HCT116 (cell line): ENCODE results near the gene SPATC1L. TPM values are rescaled to one million over a fixed set of nuclear protein-coding genes. Genes with fewer than 3 reads are reported as not detected.

Experiments used
- ATAC-seq: fragments of 200-7000 bp; cut with Tn5 transposase; 2 replicates; pipeline ENCODE4 v1.9.1; 2020; ENCODE audit warnings: mild to moderate bottlenecking, moderate library complexity
- BruUV-seq: library from RNA; stranded (reverse); fragments of 400-500 nt; replicated peaks from 2 replicates; lab custom pipeline; 2021; lab: Mats Ljungman, UMichigan
- CTCF ChIA-PET: fragments of 300-600 bp; sonication (Branson Sonifier 250); formaldehyde crosslinking; loops from one replicate; lab custom pipeline; 2021; ENCODE audit warnings: antibody characterized with exemption; lab: Charles Lee
- POLR2A ChIA-PET: fragments of 300-600, 350-600 bp; sonication (Branson Sonifier 250); formaldehyde crosslinking; loops from one replicate; lab custom pipeline; 2021; ENCODE audit warnings: antibody characterized with exemption; lab: Charles Lee
- RAD21 ChIA-PET, 2 experiments: fragments of 300-600 bp; sonication (Branson Sonifier 250); formaldehyde crosslinking; loops; one replicate each; lab custom pipeline; 2023; ENCODE audit warnings: low total read pairs in 2 of 2; ENCODE audit not compliant: uncharacterized antibody in 2 of 2, unreplicated experiment in 2 of 2, low non-redundant PET in 1 of 2; lab: Charles Lee
- DNase-seq: peaks from one replicate; pipeline ENCODE4 v3.0.0-alpha.2; 2010; ENCODE audit warnings: low read depth, low spot score
- H2AFZ ChIP-seq: fragments of 200-600 bp; shearing (Covaris generic), sonication (generic); 2 replicates; pipeline ENCODE4 v1.6.1; 2017; ENCODE audit warnings: low read depth, mixed run types, mixed read lengths, antibody characterized with exemption, low read length; ENCODE audit not compliant: poor library complexity, severe bottlenecking
- H3K27ac ChIP-seq: 2 replicates; pipeline ENCODE4 v1.5.1; 2012; ENCODE audit warnings: low read depth, low read length
- H3K27me3 ChIP-seq: fragments of 200-600 bp; sonication (generic); 2 replicates; pipeline ENCODE4 v1.6.1; 2016; ENCODE audit warnings: mixed run types, low read length, mixed read lengths; ENCODE audit not compliant: insufficient read depth
- H3K36me3 ChIP-seq, 2 experiments: fragments of 200-500 bp in 1 of 2; fragments of 200-600 bp in 1 of 2; sonication (Bioruptor generic) in 1 of 2; sonication (generic) in 1 of 2; 2 replicates each; pipeline versions ENCODE4 v1.5.1 to v1.6.1; 2014 to 2016; ENCODE audit warnings: low read length in 2 of 2, inconsistent platforms in 1 of 2, mixed read lengths in 1 of 2, mixed run types in 1 of 2; ENCODE audit not compliant: insufficient read depth in 2 of 2, control insufficient read depth in 1 of 2
- H3K4me1 ChIP-seq, 2 experiments: fragments of 200-600 bp in 1 of 2; sonication (generic) in 1 of 2; 2 replicates each; pipeline versions ENCODE4 v1.5.1 to v1.6.1; 2012 to 2017; ENCODE audit warnings: low read length in 2 of 2, inconsistent platforms in 1 of 2, mild to moderate bottlenecking in 1 of 2, mixed read lengths in 1 of 2, mixed run types in 1 of 2, moderate library complexity in 1 of 2; ENCODE audit not compliant: insufficient read depth in 2 of 2, control insufficient read depth in 1 of 2
- H3K4me2 ChIP-seq: fragments of 200-600 bp; sonication (generic); 2 replicates; pipeline ENCODE4 v1.6.1; 2017; ENCODE audit warnings: mixed run types, low read length, mixed read lengths
- H3K4me3 ChIP-seq, 2 experiments: fragments of 200-600 bp in 1 of 2; sonication (generic) in 1 of 2; replicated peaks in 1 of 2; 2 replicates each; pipeline ENCODE4 v1.5.1; 2011 to 2016; ENCODE audit warnings: low read length in 2 of 2, control low read depth in 1 of 2, low read depth in 1 of 2, mild to moderate bottlenecking in 1 of 2, mixed read lengths in 1 of 2, mixed run types in 1 of 2
- H3K79me2 ChIP-seq: fragments of 200-600 bp; sonication (generic); 2 replicates; pipeline ENCODE4 v1.6.1; 2017; ENCODE audit warnings: mild to moderate bottlenecking, mixed run types, low read length, moderate library complexity, mixed read lengths; ENCODE audit not compliant: insufficient read depth
- H3K9ac ChIP-seq: fragments of 200-600 bp; sonication (generic); 2 replicates; pipeline ENCODE4 v1.6.1; 2016; ENCODE audit warnings: low read length, mixed read lengths
- H3K9me2 ChIP-seq: fragments of 200-600 bp; sonication (generic), shearing (Covaris generic); 2 replicates; pipeline ENCODE4 v1.6.1; 2017; ENCODE audit warnings: mixed run types, mild to moderate bottlenecking, moderate library complexity; ENCODE audit not compliant: insufficient read depth
- H3K9me3 ChIP-seq, 2 experiments: fragments of 200-500 bp in 1 of 2; fragments of 200-600 bp in 1 of 2; sonication (Bioruptor generic) in 1 of 2; sonication (generic) in 1 of 2; 2 replicates each; pipeline ENCODE4 v1.6.1; 2014 to 2017; ENCODE audit warnings: low read length in 2 of 2, mixed read lengths in 2 of 2, inconsistent platforms in 1 of 2, low read depth in 1 of 2, mild to moderate bottlenecking in 1 of 2, mixed run types in 1 of 2, moderate library complexity in 1 of 2; ENCODE audit not compliant: control insufficient read depth in 1 of 2, insufficient read depth in 1 of 2
- H4K20me1 ChIP-seq: fragments of 200-600 bp; sonication (generic), shearing (Covaris generic); 2 replicates; pipeline ENCODE4 v1.6.1; 2017; ENCODE audit warnings: mixed run types, mild to moderate bottlenecking, moderate library complexity; ENCODE audit not compliant: insufficient read depth
- ATF3 ChIP-seq: IDR thresholded peaks from 2 replicates; pipeline ENCODE4 v1.6.1; 2012
- CBX3 ChIP-seq: IDR thresholded peaks from 2 replicates; pipeline ENCODE4 v1.6.1; 2012; ENCODE audit warnings: low read depth
- CEBPB ChIP-seq: IDR thresholded peaks from 2 replicates; pipeline ENCODE4 v1.6.1; 2012; ENCODE audit warnings: low read depth
- CTCF ChIP-seq, 3 experiments: fragments of 200-600 bp in 1 of 3; sonication (generic) in 1 of 3; IDR thresholded peaks in 2 of 3; conservative IDR thresholded peaks in 1 of 3; 2 replicates each; pipeline ENCODE4 v1.5.1; 2012 to 2017; ENCODE audit warnings: low read depth in 2 of 3, low read length in 2 of 3, antibody characterized with exemption in 1 of 3, borderline replicate concordance in 1 of 3, control low read depth in 1 of 3, mild to moderate bottlenecking in 1 of 3, mixed read lengths in 1 of 3, mixed run types in 1 of 3, moderate library complexity in 1 of 3; ENCODE audit not compliant: insufficient read depth in 1 of 3
- EZH2 ChIP-seq: fragments of 200-600 bp; sonication (generic); IDR thresholded peaks from 2 replicates; pipeline ENCODE4 v1.6.1; 2017; ENCODE audit warnings: antibody characterized with exemption, mixed run types
- JUND ChIP-seq: IDR thresholded peaks from 2 replicates; pipeline ENCODE4 v1.6.1; 2012
- POLR2AphosphoS5 ChIP-seq: IDR thresholded peaks from 2 replicates; pipeline ENCODE4 v1.6.1; 2011; ENCODE audit warnings: mild to moderate bottlenecking, low read depth, low read length, moderate library complexity
- RAD21 ChIP-seq: IDR thresholded peaks from 2 replicates; pipeline ENCODE4 v1.6.1; 2012; ENCODE audit warnings: low read depth, mild to moderate bottlenecking
- REST ChIP-seq: IDR thresholded peaks from 2 replicates; pipeline ENCODE4 v1.6.1; 2012; ENCODE audit warnings: low read depth
- SP1 ChIP-seq: IDR thresholded peaks from 2 replicates; pipeline ENCODE4 v1.6.1; 2012; ENCODE audit warnings: low read depth
- ZFX ChIP-seq: fragments of 450-650 bp; IDR thresholded peaks from 2 replicates; pipeline ENCODE4 v1.6.1; 2017
- intact Hi-C: fragments of 100-400 bp; cut with micrococcal nuclease; formaldehyde crosslinking; loops from 2 replicates; pipeline ENCODE4 v1.10.0; 2022
- total RNA-seq: library from RNA; stranded (reverse); gene quantifications from one replicate; pipeline ENCODE4 v1.2.1, GENCODE V29; 2021; ENCODE audit not compliant: unreplicated experiment
- TF ChIP-seq, protein P1 (sequence below): IDR thresholded peaks from 2 replicates; pipeline ENCODE4 v1.6.1; 2011; ENCODE audit warnings: mild to moderate bottlenecking, low read length, moderate library complexity; ENCODE audit not compliant: insufficient replicate concordance; ENCODE audit errors: extremely low read depth

SPATC1L gene
- total RNA-seq, 1 experiment from 2014 or later: 1.3 TPM

- H3K4me3 ChIP-seq: peak overlapping the region; percentile 47 to 58
- intact Hi-C loops: loop anchor here (2.0 to 5.0 kb wide), 2 partner anchors 88 to 95 kb away; partner anchors contain the start of gene PCNT
- POLR2A ChIA-PET: no interaction called here
- no peak overlapping the region for H2AFZ ChIP-seq
- peak overlapping the region; percentile 58 for H3K27ac ChIP-seq
- no peaks in the 10 kb centered on the region for H4K20me1 ChIP-seq
- peak overlapping the region; percentile 87 for H3K4me2 ChIP-seq
- H3K4me1 ChIP-seq: peaks cover 15 to 29% of the 10 kb centered on the region in 2 experiments
- peak overlapping the region; percentile 71 for H3K9ac ChIP-seq
- H3K79me2 ChIP-seq: no peaks in the 10 kb centered on the region
- RAD21 ChIA-PET: no interaction called here
- no peak for TF ChIP-seq SP1
- TF ChIP-seq RAD21: no peak
- TF ChIP-seq CBX3: no peak
- TF ChIP-seq POLR2AphosphoS5: no peak
- no peak for TF ChIP-seq JUND
- no peak for TF ChIP-seq ATF3
- TF ChIP-seq, protein P1, sequence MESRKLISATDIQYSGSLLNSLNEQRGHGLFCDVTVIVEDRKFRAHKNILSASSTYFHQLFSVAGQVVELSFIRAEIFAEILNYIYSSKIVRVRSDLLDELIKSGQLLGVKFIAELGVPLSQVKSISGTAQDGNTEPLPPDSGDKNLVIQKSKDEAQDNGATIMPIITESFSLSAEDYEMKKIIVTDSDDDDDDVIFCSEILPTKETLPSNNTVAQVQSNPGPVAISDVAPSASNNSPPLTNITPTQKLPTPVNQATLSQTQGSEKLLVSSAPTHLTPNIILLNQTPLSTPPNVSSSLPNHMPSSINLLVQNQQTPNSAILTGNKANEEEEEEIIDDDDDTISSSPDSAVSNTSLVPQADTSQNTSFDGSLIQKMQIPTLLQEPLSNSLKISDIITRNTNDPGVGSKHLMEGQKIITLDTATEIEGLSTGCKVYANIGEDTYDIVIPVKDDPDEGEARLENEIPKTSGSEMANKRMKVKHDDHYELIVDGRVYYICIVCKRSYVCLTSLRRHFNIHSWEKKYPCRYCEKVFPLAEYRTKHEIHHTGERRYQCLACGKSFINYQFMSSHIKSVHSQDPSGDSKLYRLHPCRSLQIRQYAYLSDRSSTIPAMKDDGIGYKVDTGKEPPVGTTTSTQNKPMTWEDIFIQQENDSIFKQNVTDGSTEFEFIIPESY: no peak
- no peak for TF ChIP-seq EZH2
- no peak for TF ChIP-seq CTCF (IDR thresholded peaks at IDR 0.05 in 2 of 3, conservative IDR thresholded peaks at IDR 0.05 in 1 of 3; ENCODE audit: borderline replicate concordance in 1 of 3, insufficient read depth in 1 of 3, low read depth in 2 of 3, low read length in 2 of 3)
- TF ChIP-seq ZFX: no peak
- TF ChIP-seq CEBPB: no peak
- no peak for TF ChIP-seq REST
- H3K9me2 ChIP-seq: no peaks in the 10 kb centered on the region
- H3K9me3 ChIP-seq: no peaks in the 10 kb centered on the region; a peak in 1 of 4 replicates
- H3K36me3 ChIP-seq: peaks cover 10 to 16% of the 10 kb centered on the region in 2 experiments; a peak in 3 of 4 replicates
- no peak for DNase-seq
- CTCF ChIA-PET: no interaction called here
- no peaks in the 10 kb centered on the region for H3K27me3 ChIP-seq
- BruUV-seq: no TSS peak
- no peak for ATAC-seq
Observed at GRCh38 chr21:46229923-46230260, 45.6 kb upstream of the SPATC1L start.
